ENCODE data around the gene WDR3.

DNA sequence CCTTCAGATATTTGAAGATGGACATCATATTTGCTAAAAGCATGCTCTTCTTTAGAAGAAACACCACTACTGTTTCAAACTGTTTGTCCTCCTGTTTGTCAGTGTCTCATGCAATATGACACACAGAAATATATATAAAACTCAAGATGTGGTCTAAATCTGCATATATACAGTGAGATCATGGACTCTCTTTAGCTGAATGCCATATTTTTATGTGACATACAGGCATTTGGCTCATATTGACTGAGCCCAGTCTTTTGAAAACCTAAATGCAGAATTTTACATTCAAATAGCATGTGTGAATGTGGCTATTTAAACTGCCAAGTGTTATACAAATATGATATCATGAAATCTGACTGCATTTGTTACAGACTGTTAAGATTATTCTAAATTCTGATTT, 18.5 kb upstream of the WDR3 start:
- TF ChIP-seq, protein P1, sequence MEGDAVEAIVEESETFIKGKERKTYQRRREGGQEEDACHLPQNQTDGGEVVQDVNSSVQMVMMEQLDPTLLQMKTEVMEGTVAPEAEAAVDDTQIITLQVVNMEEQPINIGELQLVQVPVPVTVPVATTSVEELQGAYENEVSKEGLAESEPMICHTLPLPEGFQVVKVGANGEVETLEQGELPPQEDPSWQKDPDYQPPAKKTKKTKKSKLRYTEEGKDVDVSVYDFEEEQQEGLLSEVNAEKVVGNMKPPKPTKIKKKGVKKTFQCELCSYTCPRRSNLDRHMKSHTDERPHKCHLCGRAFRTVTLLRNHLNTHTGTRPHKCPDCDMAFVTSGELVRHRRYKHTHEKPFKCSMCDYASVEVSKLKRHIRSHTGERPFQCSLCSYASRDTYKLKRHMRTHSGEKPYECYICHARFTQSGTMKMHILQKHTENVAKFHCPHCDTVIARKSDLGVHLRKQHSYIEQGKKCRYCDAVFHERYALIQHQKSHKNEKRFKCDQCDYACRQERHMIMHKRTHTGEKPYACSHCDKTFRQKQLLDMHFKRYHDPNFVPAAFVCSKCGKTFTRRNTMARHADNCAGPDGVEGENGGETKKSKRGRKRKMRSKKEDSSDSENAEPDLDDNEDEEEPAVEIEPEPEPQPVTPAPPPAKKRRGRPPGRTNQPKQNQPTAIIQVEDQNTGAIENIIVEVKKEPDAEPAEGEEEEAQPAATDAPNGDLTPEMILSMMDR (IDR thresholded peaks at IDR 0.05; ENCODE audit: poor library complexity), result no peak
- TF ChIP-seq EZH2 (IDR thresholded peaks at IDR 0.05; ENCODE audit: borderline replicate concordance) (no peak), EZH2phosphoT487 (IDR thresholded peaks at IDR 0.05; ENCODE audit: low read depth, severe bottlenecking, unreplicated experiment) (no peak)

Measured in hepatocyte (in vitro differentiated cells).